ENCODE measurements around the gene FAM24B.

FAM24B gene

DNA sequence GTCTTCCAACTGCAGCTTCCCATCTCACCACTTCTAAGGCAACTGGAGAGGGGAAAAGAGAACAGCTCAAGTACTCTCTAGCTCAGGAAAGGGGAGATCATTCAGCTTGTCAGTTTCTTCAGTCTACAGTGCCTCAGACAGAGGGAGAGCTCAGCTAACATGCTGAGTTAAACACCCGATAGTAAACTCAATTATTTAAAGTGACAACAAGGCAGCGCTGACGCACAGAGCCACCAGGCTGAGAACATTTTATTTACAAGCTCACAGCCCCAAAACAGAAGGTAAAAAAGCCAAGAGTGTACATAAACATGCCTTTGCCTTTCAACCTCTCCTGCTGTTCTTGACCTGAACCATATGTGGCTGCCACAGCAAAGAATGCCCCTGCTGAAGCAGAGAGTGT lies 23.6 kb downstream of the FAM24B start:
- TF ChIP-seq, protein P1, sequence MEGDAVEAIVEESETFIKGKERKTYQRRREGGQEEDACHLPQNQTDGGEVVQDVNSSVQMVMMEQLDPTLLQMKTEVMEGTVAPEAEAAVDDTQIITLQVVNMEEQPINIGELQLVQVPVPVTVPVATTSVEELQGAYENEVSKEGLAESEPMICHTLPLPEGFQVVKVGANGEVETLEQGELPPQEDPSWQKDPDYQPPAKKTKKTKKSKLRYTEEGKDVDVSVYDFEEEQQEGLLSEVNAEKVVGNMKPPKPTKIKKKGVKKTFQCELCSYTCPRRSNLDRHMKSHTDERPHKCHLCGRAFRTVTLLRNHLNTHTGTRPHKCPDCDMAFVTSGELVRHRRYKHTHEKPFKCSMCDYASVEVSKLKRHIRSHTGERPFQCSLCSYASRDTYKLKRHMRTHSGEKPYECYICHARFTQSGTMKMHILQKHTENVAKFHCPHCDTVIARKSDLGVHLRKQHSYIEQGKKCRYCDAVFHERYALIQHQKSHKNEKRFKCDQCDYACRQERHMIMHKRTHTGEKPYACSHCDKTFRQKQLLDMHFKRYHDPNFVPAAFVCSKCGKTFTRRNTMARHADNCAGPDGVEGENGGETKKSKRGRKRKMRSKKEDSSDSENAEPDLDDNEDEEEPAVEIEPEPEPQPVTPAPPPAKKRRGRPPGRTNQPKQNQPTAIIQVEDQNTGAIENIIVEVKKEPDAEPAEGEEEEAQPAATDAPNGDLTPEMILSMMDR (IDR thresholded peaks at IDR 0.05; ENCODE audit: low read depth, low read length) = no peak
- no peak overlapping the region for H3K4me3 ChIP-seq (replicated peaks in 1 of 2; ENCODE audit: low read depth in 2 of 2, low read length in 2 of 2)

DNA sequence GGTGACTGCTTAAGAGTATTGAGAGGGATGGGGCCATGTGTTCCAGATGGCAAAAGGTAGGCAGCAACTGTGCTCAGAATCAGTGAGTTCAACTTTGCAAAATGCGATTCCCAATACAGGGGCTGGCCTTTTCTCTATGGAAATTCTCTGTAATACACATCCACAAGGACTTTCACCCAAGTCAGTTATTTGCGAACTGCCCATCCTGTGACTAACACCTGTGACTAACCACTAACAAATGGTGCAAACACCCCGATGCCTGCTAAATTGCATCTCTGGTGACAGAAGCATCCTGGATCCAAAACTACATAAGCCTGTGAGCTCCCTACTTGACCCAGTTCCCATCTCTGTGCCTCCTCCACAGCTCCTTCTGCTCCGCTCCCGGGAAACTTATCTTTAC lies 24.7 kb downstream of the FAM24B start:
- TF ChIP-seq, protein P1 (IDR thresholded peaks at IDR 0.05; ENCODE audit: low read depth, low read length) = no peak
- H3K4me3 ChIP-seq (replicated peaks in 1 of 2; ENCODE audit: low read depth in 2 of 2, low read length in 2 of 2) = no peak overlapping the region
- peak; percentile 40 to 92 for DNase-seq (ENCODE audit: low read depth in 2 of 2)

More for the DNA sequence above, 23.6 kb downstream of the FAM24B start:
- no peak for DNase-seq (ENCODE audit: low read depth in 2 of 2)

DNA sequence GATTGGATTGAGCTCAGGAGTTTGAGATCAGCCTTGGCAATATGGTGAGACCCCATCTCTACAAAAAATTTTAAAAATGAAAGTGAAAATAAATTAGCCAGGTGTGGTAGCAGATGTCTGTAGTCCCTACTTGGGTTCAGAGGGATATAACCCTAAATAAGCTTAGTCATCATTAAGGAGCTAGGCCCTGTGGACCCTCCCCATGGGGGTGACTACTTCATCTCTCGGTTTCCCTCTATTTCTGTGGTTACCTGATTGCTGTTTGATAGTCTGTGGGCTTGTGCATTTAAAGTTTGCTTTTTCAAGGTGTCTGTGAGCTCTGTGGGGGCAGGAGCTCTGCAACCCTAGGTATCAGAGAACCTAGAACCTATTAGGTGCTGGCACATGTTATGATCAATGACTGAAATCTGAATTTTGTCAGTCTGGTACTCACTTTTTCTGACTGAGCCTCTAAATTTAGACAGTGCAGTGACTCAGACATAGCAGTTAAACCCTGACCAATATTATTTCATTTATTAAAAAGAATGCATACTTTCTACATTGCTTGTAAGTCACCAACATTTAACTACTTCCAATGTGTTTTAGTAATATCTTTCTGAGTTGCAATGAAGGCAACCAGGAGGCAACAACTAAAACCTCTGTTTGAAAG lies 25.6 kb downstream of the FAM24B start:
- TF ChIP-seq, protein P1 (IDR thresholded peaks at IDR 0.05; ENCODE audit: low read depth, low read length) = no peak
- no peak overlapping the region for H3K4me3 ChIP-seq (replicated peaks in 1 of 2; ENCODE audit: low read depth in 2 of 2, low read length in 2 of 2)
- DNase-seq (ENCODE audit: low read depth in 2 of 2) = peak in 1 of 2 donors; percentile 62

DNA sequence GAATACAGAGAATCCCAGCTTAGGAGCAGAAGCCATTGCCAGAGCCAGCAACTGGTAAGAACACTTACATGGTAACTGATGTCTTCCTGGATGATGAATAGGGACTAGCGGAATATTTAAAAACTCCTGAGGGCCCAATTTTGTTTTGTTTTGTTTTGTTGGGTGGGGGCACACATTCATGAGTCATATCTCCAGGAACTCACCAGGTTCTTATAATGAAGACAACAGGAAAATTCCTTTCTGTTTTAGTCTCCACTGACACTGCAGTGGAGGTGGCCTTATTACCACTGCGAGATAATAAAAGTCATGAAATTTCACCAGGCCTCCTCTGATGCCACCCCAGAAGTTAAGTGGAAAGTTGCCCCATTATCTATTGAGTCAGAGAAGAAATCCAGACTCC lies 27.1 kb downstream of the FAM24B start:
- no peak overlapping the region for H3K4me3 ChIP-seq (replicated peaks in 1 of 2; ENCODE audit: low read depth in 2 of 2, low read length in 2 of 2)
- peak in 1 of 2 donors; percentile 77 for DNase-seq (ENCODE audit: low read depth in 2 of 2)
- TF ChIP-seq, protein P1 (IDR thresholded peaks at IDR 0.05; ENCODE audit: low read depth, low read length) = no peak

DNA sequence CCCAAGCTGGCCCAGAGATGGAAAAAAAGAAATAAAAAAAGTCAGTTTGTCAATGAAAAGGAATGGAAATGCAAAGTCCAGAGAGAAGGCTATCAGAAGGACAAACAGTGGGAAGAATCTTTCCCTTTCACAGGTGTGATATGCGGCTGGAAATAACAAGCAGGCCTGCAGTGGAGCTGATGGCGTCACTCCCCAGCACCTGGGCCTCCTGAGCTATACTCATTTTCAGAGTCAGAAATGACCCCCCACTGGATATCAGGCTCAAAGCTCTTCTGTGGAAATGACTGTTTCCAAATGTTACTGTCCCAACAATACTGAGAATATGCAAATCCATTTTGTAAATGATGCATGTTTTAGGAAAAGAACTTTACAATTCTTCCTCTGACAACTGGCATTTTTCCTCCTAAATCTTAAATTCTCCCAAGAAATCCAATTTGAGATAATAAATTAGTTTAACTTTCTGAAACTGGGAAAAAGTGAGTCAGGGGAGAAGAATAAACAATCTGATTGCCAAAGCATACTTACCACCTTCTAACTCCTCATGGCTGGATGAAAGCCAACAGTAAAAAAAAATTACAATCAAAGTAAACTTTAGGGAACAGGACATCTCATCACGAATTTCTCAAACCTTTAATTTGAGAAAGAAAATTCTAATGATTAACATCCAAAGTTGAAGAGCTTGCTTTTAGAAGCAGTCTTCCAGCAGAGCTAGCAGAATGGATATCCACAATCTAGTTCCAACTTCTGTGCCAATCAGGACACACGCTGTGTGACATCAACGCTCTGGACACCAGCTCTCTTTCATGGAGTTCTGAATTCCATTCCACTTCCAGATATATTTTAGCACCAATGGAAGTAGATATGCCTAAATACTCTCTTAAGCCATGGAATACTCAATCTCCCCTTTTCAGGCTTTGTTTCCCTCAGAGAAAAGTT lies 28.4 kb downstream of the FAM24B start:
- DNase-seq (ENCODE audit: low read depth in 2 of 2) = peak; percentile 48 to 71
- TF ChIP-seq, protein P1 (IDR thresholded peaks at IDR 0.05; ENCODE audit: low read depth, low read length) = no peak
- H3K4me3 ChIP-seq (replicated peaks in 1 of 2; ENCODE audit: low read depth in 2 of 2, low read length in 2 of 2) = no peak overlapping the region

DNA sequence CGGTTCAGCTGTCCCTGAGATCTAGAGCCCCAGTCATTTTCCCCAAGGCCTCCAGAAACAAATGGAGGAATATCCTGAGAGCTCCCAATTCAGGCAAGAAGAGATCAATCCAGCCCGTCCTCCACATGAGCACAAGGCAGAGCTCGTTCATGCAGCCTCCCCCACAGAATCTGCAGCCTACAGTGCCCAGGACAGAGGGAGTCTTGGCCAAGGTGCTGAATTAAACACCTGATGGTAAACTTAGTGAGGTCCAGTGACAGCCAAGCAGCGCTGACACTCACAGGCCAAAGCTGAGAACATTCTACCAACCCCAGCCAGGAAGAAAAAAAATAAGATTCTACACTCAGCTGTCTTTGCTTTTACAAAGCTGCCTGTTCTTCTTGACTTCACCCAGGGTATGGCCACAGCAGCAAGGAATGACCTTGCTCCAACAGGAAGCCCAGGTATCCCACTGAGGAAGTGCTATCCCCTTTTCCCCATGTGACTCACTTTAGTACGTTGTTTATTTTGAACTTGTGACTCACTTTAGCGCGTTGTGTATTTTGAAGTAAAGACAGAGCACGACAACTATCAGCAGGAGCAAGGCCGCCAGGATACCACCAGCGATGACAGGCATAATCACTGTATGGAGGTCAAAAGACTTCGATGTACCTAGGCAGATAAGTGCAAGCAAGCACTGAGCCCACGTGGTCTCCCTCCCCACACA lies 29.3 kb downstream of the FAM24B start:
- TF ChIP-seq, protein P1 (IDR thresholded peaks at IDR 0.05; ENCODE audit: low read depth, low read length) = no peak
- peak in 1 of 2 donors; percentile 38 for DNase-seq (ENCODE audit: low read depth in 2 of 2)

More for the DNA sequence above, 29.3 kb downstream of the FAM24B start:
- no peak overlapping the region for H3K4me3 ChIP-seq (replicated peaks in 1 of 2; ENCODE audit: low read depth in 2 of 2, low read length in 2 of 2)

All from cardiac fibroblast (primary cell).